Measurements from ENCODE around the gene CDH23.

- no peak for TF ChIP-seq FOXA1 (IDR thresholded peaks at IDR 0.05)
- TF ChIP-seq SUZ12 (IDR thresholded peaks at IDR 0.05): no peak
- no peak for TF ChIP-seq FOXK2 (IDR thresholded peaks at IDR 0.05)
- no peak for TF ChIP-seq SP1 (IDR thresholded peaks at IDR 0.05)
- TF ChIP-seq ARNT (IDR thresholded peaks at IDR 0.05): no peak
- TF ChIP-seq LEF1 (IDR thresholded peaks at IDR 0.05; ENCODE audit: borderline replicate concordance): no peak
- no peak for TF ChIP-seq ZNF384 (IDR thresholded peaks at IDR 0.05)
- no peak for TF ChIP-seq PKNOX1 (IDR thresholded peaks at IDR 0.05)
- no peak for TF ChIP-seq BHLHE40 (IDR thresholded peaks at IDR 0.05; ENCODE audit: borderline replicate concordance)
- TF ChIP-seq HDGF (IDR thresholded peaks at IDR 0.05; ENCODE audit: borderline replicate concordance): no peak
- TF ChIP-seq FOXM1 (IDR thresholded peaks at IDR 0.05; ENCODE audit: borderline replicate concordance): no peak
- no peak for TF ChIP-seq NFRKB (IDR thresholded peaks at IDR 0.05)
- no peak for TF ChIP-seq ELF4 (IDR thresholded peaks at IDR 0.05)
- TF ChIP-seq TARDBP (IDR thresholded peaks at IDR 0.05): no peak
Observed at GRCh38 chr10:71750986-71751385, 354.3 kb downstream of the CDH23 start.

All from HEK293T (cell line).